ENCODE results near the gene PRAMEF20.

GRCh38 chr1:13432251-13432650 is 22.0 kb downstream of the PRAMEF20 start:
- TF ChIP-seq CTCF (IDR thresholded peaks at IDR 0.05 in 4 of 5, conservative IDR thresholded peaks at IDR 0.05 in 1 of 5) (no peak), POLR2A (IDR thresholded peaks at IDR 0.05) (no peak)

All from gastrocnemius medialis (tissue), 4 donors.